GM12891 (cell line): Measurements from ENCODE around the gene ITPR1.

ENCODE experiments used
- DNase-seq: peaks from one replicate; pipeline ENCODE4 v3.0.0; 2011; ENCODE audit warnings: low spot score; ENCODE audit not compliant: insufficient read length
- FAIRE-seq: peaks from 2 replicates; lab custom pipeline; 2011; peaks lifted over from hg19 to GRCh38; lab: Jason Lieb, UNC
- PAX5 ChIP-seq: IDR thresholded peaks from 2 replicates; pipeline ENCODE4 v1.6.1; 2011; ENCODE audit warnings: low read length, moderate library complexity, mild to moderate bottlenecking; ENCODE audit not compliant: insufficient read depth, severe bottlenecking
- POLR2A ChIP-seq: IDR thresholded peaks from 2 replicates; pipeline ENCODE4 v1.6.1; 2011; ENCODE audit warnings: low read depth, low read length, control low read depth
- POLR2AphosphoS5 ChIP-seq: IDR thresholded peaks from 2 replicates; pipeline ENCODE4 v1.6.1; 2011; ENCODE audit warnings: low read depth, low read length, control low read depth
- POU2F2 ChIP-seq: IDR thresholded peaks from 2 replicates; pipeline ENCODE4 v1.6.1; 2011; ENCODE audit warnings: low read depth, mild to moderate bottlenecking, control low read depth, low read length, moderate library complexity
- SPI1 ChIP-seq: IDR thresholded peaks from 2 replicates; pipeline ENCODE4 v1.6.1; 2011; ENCODE audit warnings: low read depth, low read length, control low read depth
- TAF1 ChIP-seq: IDR thresholded peaks from 2 replicates; pipeline ENCODE4 v1.6.1; 2011; ENCODE audit warnings: low read depth, low read length, control low read depth

The ITPR1 gene

DNA sequence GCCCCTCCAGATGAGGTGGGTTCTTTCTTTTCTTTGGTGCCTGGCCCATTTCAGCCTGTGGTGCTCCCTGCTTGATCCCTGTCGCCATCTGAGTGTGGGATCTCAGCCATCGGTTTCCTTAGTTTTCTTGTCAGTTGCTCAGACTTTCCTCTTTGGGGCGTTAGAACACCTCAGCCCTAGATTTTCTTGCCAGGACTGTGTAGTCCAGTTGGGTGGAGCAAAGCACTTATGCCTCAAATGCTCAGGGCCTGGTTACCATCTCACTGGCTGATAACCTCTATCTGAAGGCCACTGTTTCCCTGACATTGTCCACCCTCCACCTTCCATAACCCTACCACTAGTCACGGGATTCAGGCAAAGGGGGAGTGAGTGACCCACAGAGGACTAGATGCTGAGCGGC, 277.4 kb downstream of the ITPR1 start:
- no peak for FAIRE-seq

DNA sequence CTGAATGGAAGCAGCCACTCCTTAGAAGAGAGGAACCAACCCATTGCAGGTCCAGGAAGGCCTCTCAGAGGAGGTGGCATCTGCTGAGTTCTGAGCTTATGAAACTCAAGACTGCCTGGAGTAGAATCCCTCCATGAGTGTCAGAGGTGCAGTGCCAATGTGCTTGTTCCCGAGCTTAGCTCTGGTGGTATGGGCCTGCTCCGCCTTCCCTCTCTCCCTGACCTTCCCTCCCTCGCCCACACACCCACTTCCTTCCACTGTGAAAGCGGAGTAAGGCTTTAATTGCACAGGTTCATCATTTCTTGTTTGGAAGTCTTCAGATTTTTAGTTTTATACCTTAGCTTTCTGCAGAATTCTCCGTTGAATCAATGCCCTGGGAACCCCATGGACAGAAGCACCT, 278.1 kb downstream of the ITPR1 start:
- TF ChIP-seq SPI1: 0 out of 2 replicates have a peak, but pooled peaks have one; percentile 1
- TF ChIP-seq POLR2AphosphoS5: no peak
- DNase-seq (no peak), FAIRE-seq (no peak)

More for the DNA sequence above, 277.4 kb downstream of the ITPR1 start:
- no peak for TF ChIP-seq SPI1
- TF ChIP-seq PAX5: no peak
- TF ChIP-seq POLR2A: no peak
- TF ChIP-seq TAF1: no peak
- no peak for TF ChIP-seq POLR2AphosphoS5
- no peak for TF ChIP-seq POU2F2
- DNase-seq: no peak

DNA sequence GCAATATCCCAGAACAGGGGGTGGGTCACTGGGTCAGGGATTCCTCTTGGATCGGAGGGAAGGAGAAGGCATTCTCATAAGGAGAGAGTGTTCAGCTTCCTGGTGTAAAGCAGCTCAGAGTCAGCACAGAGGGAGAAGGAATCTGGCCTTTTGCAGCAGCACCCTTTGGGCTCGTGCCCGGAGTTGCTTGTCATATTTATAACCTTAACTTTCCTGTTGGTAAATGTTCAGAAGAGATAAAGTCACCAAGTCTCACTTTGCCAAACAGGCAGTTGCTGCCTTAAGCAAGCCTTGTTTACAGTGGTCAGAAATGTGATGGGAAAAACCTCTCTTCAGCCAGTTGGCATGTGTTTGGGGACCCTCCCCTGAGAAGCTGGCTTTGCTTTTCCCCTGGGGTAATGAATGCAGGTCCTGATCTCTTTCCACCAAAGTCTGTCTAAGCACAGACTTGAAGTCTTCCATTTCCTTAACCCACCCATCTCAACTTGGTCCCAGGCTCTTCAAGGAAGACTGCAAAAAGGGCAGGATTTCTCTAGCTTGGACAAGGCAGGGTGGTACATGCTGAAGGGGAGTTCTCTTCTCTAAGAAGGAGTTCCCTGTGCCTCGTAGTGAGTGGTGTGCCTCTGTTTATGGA, 279.1 kb downstream of the ITPR1 start:
- TF ChIP-seq POU2F2 (no peak), PAX5 (no peak), POLR2A (no peak), POLR2AphosphoS5 (no peak), TAF1 (no peak), SPI1 (no peak)
- FAIRE-seq (no peak), DNase-seq (no peak)

DNA sequence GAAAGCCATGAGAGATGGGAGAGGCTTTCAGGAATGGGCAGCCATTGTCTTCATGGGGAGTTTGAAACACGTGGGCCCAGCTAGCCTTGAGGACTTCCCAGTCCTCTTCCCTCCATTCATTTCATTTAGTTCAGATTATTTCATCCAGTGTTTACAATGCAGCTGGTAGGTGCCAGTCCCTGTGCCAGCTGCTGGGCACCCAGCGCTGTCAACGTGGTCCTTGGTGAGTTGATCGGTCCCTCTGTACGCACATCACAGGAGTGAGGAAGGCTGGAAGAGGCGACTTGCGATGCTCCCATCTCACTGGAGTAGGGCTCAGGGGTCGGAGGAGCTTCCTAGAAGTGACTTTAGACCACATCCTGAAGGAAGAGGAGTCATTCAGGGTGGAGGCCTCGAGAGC, 279.7 kb downstream of the ITPR1 start:
- no peak for TF ChIP-seq SPI1
- no peak for TF ChIP-seq TAF1
- no peak for TF ChIP-seq POLR2AphosphoS5
- TF ChIP-seq POU2F2: no peak
- TF ChIP-seq PAX5: no peak
- TF ChIP-seq POLR2A: no peak
- DNase-seq (no peak), FAIRE-seq (no peak)

DNA sequence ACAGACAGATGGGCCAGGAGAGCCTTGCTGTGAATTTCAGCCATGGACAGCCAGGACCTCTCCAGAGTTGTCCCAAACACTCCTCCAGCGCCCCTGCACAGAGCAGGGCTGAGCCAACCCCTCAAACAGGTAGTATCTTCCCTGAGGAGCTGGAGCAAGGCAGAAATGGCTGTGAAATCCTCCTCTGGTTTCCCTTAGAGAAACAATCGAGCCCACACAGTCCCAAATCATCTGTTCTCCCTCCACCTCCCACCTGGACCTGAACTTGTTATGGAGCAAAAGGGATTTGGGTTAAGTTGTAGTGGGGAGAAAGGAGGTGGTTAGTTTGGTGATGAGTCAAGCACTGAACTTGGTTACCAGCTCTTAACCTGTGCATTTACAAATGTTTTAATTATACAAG, 280.4 kb downstream of the ITPR1 start:
- TF ChIP-seq PAX5 (no peak), POLR2AphosphoS5 (no peak), SPI1 (no peak), POU2F2 (no peak), POLR2A (no peak), TAF1 (no peak)
- FAIRE-seq (no peak), DNase-seq (no peak)

DNA sequence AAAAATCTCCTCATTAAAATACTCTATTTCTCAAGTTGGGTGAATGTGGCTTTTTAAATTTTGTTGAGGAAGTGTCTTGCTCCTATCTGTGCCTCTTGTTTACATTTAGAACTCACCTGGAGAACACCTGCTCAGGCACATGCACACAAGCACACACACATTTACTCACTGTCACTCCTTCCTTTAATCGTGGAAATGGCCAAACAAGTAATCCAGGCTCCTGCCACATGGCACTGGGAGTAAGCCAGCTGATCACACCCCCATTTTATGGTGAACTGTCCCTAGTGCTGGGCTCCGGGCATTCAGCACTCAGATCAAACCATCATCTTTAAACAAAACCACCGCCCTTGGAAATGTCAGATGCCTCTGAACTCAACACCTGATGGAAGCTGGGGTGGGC, 281.4 kb downstream of the ITPR1 start:
- no peak for TF ChIP-seq POLR2A
- no peak for TF ChIP-seq POLR2AphosphoS5
- TF ChIP-seq SPI1: no peak
- no peak for TF ChIP-seq PAX5
- no peak for TF ChIP-seq TAF1
- no peak for TF ChIP-seq POU2F2
- DNase-seq (no peak), FAIRE-seq (no peak)

DNA sequence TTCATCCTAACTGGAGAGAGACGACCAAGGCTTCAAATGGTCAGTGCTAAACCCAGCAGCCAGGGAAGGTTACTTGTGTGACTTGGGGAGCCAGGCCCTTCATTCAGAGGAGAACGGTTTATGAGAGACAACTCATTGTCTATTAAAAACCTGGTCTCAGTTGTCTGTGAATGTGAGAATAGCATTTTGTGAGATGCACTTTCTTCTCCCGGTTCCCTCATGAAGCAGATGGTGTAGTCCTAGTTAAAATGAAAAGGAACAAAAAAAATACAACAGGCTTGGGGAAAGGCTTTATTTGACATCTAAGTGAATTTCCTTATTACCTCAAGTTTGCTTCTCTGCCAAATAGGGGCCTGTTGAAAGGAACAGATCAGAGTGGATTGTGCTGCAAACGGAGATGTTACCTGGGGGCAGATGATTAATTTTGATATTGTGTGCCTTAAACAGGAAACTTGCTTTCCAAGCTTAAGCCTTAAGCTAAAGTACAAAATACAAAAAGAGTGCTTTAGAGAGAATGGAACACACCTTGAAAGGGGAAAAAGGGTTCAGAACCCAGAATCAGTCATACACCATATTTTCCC, 283.3 kb downstream of the ITPR1 start:
- FAIRE-seq (peak; percentile 16), DNase-seq (peak; percentile 25)
- no peak; the same call in 1 of the 2 replicates for TF ChIP-seq POLR2A
- TF ChIP-seq POLR2AphosphoS5: no peak; the same call in 1 of the 2 replicates
- no peak for TF ChIP-seq POU2F2
- peak; percentile 34; the same call in 1 of the 2 replicates for TF ChIP-seq SPI1
- TF ChIP-seq TAF1: peak; percentile 55; the same call in 1 of the 2 replicates
- no peak for TF ChIP-seq PAX5

DNA sequence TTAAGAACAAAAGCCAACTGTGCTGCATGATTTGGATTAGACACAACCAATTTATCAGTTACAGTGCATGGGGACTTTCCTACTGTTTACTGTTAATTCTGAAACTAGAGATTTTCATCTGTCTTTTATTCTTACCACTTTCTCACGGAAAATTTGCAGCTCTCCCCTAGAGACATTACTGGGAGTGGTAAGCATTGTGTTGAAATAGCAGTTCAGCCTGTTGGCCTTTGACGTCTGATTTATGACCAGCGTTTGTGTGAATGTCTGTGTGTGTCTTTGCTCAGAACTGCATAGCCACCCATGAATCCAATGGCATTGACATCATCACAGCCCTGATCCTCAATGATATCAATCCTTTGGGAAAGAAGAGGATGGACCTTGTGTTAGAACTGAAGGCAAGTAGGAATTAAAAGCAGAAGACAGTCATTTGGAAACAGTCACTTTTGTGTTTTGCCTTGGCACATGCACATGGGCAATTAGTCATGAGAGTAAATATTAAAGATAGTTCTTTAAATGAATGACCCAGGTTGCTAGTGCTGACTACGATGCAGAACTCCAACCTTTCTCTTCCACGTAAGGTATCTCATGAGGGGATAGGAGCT, 283.9 kb downstream of the ITPR1 start:
- peak; percentile 50 for DNase-seq
- peak; percentile 80 for FAIRE-seq
- TF ChIP-seq PAX5: no peak
- no peak; the same call in 1 of the 2 replicates for TF ChIP-seq POLR2A
- TF ChIP-seq POLR2AphosphoS5: no peak
- TF ChIP-seq POU2F2: peak; percentile 30; the same call in 1 of the 2 replicates
- TF ChIP-seq TAF1: no peak
- peak; percentile 19; the same call in 1 of the 2 replicates for TF ChIP-seq SPI1

DNA sequence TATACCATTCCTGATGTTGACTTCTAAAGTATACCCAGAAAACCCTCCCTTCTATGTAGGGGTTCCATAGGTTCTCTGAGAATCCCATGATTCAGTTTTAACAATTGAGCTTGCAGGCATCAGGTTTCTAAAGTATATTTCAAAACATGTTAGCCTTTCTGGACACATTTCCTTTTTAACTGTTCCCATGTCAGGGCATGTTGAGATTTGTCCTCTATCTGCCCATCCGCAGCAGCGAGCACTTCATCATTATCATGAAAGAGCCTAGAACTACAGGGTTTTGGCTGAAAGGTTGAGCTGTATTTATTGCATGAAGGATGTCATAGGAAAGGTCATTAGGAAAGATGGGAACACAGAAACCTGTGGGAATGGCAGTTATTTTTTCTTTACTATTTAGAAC, 285.0 kb downstream of the ITPR1 start:
- FAIRE-seq (no peak), DNase-seq (no peak)
- TF ChIP-seq POLR2AphosphoS5 (no peak), POLR2A (no peak), POU2F2 (no peak), TAF1 (no peak), SPI1 (no peak), PAX5 (no peak)

DNA sequence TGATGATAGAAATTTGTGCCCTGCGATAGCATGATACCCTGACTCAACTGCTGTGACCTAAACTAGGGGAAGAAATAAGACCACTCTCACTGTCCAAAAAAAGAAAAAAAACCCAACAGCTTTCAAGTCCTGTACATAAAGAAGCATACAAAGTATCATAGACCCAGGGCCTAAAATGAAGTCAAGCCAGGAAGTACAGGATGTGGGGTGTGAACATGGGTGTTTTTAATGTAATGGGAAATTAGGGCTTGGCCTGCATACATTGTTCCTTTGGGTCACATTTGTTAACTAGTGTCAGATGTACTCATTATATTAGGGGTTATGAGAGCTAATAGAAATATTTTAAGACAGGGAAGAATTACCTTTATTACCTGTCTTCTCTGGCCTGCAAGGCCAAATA, 285.6 kb downstream of the ITPR1 start:
- no peak for TF ChIP-seq POLR2A
- DNase-seq (no peak), FAIRE-seq (no peak)

DNA sequence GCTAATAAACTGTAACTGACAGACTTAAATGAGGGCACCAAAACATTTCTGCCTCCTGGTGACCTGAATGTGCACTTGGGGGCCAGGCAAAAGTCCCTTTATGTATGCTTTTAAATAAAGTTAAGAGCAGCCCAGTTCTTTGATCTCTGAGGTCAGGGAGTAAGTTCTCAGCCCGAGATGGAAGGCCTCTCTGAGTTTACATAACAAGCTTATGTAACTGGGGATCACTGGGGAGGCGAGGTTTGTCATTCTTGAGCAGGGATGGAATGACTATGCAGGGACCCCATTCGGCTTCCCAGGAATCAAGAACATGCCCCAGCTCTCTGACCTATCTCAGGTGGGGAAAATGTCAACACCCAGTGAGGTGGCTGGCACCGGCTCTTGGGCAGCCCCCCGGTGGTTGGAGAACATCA, 287.4 kb downstream of the ITPR1 start:
- TF ChIP-seq SPI1: no peak
- TF ChIP-seq POU2F2: no peak
- no peak for TF ChIP-seq TAF1
- no peak for TF ChIP-seq PAX5
- TF ChIP-seq POLR2AphosphoS5: no peak
- TF ChIP-seq POLR2A: no peak
- no peak for FAIRE-seq

More for the DNA sequence above, 287.4 kb downstream of the ITPR1 start:
- no peak for DNase-seq
